NT2/D1 (cell line): ENCODE results near the gene CAMTA1.

Experiments
- SUZ12 ChIP-seq: IDR thresholded peaks from 2 replicates; pipeline ENCODE4 v1.6.1; 2011; ENCODE audit not compliant: insufficient read length, insufficient read depth; ENCODE audit errors: extremely low read depth
- YY1 ChIP-seq: IDR thresholded peaks from 2 replicates; pipeline ENCODE4 v1.6.1; 2011; ENCODE audit not compliant: insufficient read length, insufficient read depth
- ZNF274 ChIP-seq: IDR thresholded peaks from 2 replicates; pipeline ENCODE4 v1.6.1; 2011; ENCODE audit warnings: mild to moderate bottlenecking, low read depth, low read length

GRCh38 chr1:7780976-7781375, 995.7 kb downstream of the CAMTA1 start:
- TF ChIP-seq YY1 = no peak
- no peak for TF ChIP-seq SUZ12
- no peak for TF ChIP-seq ZNF274
